Testis (tissue), 2 donors: ENCODE measurements around the gene AUH.

Experiments used
- CTCF ChIP-seq, 3 experiments: fragments of 450-650 bp in 2 of 3; fragments of 200-600 bp in 1 of 3; sonication (generic) in 1 of 3; IDR thresholded peaks; one replicate each; pipeline ENCODE4 v1.5.1; 2016 to 2019; ENCODE audit warnings: antibody characterized with exemption in 3 of 3, mild to moderate bottlenecking in 2 of 3, moderate library complexity in 1 of 3
- POLR2A ChIP-seq: fragments of 450-650 bp; IDR thresholded peaks from one replicate; pipeline ENCODE4 v1.6.1; 2017; ENCODE audit warnings: antibody characterized with exemption, mild to moderate bottlenecking, moderate library complexity

GRCh38 chr9:91371894-91372293 is 10.2 kb upstream of the AUH start:
- TF ChIP-seq CTCF (IDR thresholded peaks at IDR 0.05) (no peak), POLR2A (no peak)
